Activated CD4-positive, alpha-beta T cell treated with anti-CD3 and anti-CD28 coated beads, Interleukin-2, Interleukin-4, amounts not matched to agents 100 ng/mL and 50 ng/mL, durations not matched to agents 16 hours and 8 hours (primary cell): ENCODE results near the gene ADK.
"Not testable (repeated sequence)": the region's sequence is repeated elsewhere in the genome, so short reads cannot be mapped to it uniquely, and the experiment has no call there.

Experiments
- DNase-seq: peaks from one replicate; pipeline ENCODE4 v3.0.0-alpha.2; 2020; ENCODE audit warnings: low spot score

Gene ADK

GRCh38 chr10:74556072-74556705 lies 405.2 kb downstream of the ADK start:
- DNase-seq = no peak

DNA sequence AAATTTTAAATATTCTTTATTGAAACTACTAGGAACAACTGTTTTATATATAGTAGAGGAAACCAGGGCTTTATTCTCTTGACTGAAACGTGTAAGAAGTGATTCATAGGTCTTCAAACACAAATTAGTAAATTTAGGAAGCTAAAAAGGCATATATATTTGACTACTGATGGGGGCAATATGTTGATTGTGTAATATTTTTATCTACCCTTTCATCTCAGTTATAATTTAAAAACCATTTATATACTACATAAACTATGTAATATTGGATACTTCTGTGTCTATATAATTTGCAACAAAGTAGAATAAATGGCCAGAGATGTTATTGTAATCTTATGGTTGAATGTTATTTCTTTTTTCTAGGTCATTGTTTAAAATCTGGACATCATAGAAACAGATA lies 406.1 kb downstream of the ADK start:
- no peak for DNase-seq

GRCh38 chr10:74558403-74558802 lies 407.4 kb downstream of the ADK start:
- no peak for DNase-seq

DNA sequence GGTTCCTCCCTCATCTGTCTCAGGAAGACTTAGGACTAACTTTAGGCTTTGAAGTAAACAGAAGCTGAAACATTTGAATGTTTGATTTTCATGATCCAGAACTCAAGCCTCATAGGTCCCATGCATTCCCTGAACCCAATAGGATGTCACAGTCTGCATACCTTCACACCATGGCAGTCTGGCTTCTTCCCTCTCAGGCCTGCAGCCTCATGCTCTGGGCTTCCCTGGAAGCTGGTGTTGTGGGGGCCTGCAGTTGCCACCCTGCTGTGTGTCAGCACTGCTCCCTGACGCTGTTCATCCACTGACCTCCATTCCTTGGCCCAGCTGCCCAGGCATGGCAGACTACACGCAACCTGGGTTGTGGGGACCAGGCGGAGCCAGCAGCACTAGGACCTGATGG lies 407.9 kb downstream of the ADK start:
- DNase-seq = no peak

GRCh38 chr10:74568896-74569295 lies 417.9 kb downstream of the ADK start:
- DNase-seq = not testable (repeated sequence)

- DNase-seq = not testable (repeated sequence)
These were observed 422.5 kb downstream of the ADK start for GRCh38 chr10:74573497-74573896.

- no peak for DNase-seq
These were observed 424.2 kb downstream of the ADK start for GRCh38 chr10:74575191-74575720.

GRCh38 chr10:74575912-74576311 lies 424.9 kb downstream of the ADK start:
- no peak for DNase-seq

GRCh38 chr10:74576586-74576985 lies 425.6 kb downstream of the ADK start:
- no peak for DNase-seq

DNA sequence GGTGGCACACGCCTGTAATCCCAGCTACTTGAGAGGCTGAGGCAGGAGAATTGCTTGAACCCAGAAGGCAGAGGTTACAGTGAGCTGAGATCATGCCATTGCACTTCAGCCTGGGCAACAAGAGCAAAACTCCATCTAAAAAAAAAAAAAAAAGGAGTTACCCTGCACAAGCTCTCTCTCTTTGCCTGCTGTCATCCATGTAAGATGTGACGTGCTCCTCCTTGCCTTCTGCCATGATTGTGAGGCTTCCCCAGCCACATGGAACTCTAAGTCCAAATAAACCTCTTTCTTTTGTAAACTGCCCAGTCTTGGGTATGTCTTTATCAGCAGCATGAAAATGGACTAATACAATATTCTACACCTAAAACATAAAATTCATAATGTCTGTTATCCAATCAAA lies 429.4 kb downstream of the ADK start:
- not testable (repeated sequence) for DNase-seq

GRCh38 chr10:74582566-74582965 lies 431.5 kb downstream of the ADK start:
- no peak for DNase-seq

GRCh38 chr10:74585231-74586087 lies 434.4 kb downstream of the ADK start:
- peak; percentile 89 for DNase-seq

- peak; percentile 58 for DNase-seq
These were observed 435.1 kb downstream of the ADK start for GRCh38 chr10:74586088-74586585.

DNA sequence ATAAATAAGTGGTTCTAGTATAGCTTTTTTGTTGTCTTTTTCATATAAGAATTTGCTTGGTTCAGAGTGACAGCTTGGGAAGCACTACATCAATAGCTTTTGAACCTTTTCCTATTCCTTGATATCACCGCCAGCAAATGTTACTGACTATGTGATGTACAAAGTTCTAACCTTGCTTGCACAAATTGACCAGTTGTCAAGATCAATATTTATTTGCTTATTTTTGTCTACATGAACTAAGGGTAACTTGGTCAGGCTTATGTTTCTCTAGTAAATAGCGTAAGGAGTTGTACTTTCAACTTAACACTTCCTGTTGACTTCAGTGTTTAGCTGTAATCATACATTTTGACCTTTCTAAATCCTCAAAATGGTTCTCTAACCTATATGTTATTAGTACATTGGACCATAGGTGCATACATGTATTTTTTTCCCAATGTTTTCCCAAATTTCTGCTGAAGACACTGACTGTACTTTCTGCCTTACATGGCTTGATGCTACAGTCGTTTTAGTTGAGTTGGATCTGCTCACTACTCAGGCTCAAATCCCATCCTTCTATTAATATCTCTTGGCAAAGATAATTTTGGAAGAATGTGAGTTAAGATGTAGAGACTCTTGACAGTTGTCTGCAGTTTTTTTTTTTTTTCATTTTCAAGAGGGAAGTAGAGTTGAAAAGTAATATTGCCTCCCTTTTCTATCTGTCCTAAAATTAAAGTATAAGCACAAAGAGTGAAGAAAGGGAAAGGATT lies 436.3 kb downstream of the ADK start:
- DNase-seq = no peak

- peak; percentile 67 for DNase-seq
These were observed 438.2 kb downstream of the ADK start for GRCh38 chr10:74589226-74589673.

GRCh38 chr10:74589851-74590250 lies 438.8 kb downstream of the ADK start:
- DNase-seq = no peak

DNA sequence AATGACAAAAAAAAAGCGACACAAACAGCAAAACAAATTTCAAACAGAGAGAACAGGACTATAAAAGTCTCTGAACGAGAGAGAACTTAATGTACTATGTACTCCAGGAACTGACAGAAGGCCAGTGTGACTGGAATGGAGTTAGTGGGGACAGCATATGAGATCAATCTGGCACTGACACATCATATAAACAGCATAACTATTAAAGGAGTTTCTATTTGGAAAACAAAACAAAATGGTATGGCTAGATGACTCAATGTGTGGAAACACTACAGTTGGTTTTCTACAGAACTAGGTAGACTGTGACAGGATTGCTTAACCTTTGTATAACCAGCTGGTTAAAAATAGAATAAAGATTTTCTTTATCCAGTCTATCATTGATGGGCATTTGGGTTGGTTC lies 442.4 kb downstream of the ADK start:
- no peak for DNase-seq

DNA sequence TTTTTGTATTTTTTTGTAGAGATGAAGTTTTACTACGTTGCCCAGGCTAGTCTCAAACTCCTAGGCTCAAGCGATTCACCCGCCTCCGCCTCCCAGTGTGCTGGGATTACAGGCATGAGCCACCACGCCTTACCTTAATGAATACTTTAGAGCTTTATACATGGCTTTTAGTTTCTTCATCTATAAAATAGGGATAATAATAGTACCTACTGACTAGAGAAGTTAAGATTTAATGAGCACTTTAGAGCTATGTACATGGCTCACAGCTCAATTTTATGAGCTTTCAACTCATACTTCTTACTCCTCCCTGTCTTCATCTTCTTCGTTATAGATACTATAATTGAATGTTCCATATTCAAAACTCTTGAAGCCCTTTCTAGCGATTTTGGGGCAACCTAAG lies 445.7 kb downstream of the ADK start:
- no peak for DNase-seq

- no peak for DNase-seq
These were observed 448.0 kb downstream of the ADK start for GRCh38 chr10:74598891-74599566.

DNA sequence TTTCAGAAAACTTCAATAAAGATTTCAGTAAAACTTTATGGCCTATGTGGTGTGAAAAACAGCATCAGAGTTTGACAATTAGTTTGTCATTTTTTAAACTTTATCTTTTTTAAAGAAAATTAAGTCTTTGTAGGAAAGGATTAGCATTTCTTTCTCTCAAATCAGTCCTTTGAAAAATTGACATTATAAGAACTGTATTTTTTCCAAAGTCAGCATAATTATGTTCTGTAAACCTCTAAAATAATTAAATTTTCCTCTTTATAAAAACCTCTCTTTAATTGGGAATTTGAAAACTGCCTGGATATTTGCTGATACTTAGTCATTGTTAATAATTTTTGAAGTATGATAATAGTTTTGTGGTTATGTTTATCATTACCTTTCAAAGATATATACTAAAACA lies 448.7 kb downstream of the ADK start:
- DNase-seq = no peak

DNA sequence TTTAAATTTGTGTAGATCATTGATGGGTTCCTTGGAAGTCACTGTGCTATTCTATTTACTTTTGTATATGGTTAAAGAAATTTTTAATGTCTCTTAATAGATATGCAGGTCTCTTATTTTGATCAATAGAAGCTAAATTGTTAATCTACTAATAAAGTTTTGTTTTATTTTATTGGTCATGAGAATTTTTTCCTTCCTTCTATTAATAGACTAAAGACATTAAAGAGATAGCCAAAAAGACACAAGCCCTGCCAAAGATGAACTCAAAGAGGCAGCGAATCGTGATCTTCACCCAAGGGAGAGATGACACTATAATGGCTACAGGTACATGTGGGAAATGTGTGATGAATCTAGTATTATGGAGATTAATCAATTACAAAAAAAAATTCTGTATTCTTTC lies 449.1 kb downstream of the ADK start:
- DNase-seq = no peak

GRCh38 chr10:74602576-74602975 lies 451.6 kb downstream of the ADK start:
- DNase-seq = no peak
